AG10803 (cell line): ENCODE measurements around the gene PDGFD.

Source experiments
- DNase-seq: peaks from one replicate; pipeline ENCODE4 v3.0.0; 2010; ENCODE audit warnings: low read depth
- H3K4me3 ChIP-seq: 2 replicates; pipeline ENCODE4 v1.5.1; 2011; ENCODE audit warnings: mild to moderate bottlenecking, low read length, control low read depth
- TF ChIP-seq, protein P1 (sequence below): conservative IDR thresholded peaks from 2 replicates; pipeline ENCODE4 v1.5.1; 2011; ENCODE audit warnings: mild to moderate bottlenecking, low read length, control low read depth, inconsistent platforms

The PDGFD gene

DNA sequence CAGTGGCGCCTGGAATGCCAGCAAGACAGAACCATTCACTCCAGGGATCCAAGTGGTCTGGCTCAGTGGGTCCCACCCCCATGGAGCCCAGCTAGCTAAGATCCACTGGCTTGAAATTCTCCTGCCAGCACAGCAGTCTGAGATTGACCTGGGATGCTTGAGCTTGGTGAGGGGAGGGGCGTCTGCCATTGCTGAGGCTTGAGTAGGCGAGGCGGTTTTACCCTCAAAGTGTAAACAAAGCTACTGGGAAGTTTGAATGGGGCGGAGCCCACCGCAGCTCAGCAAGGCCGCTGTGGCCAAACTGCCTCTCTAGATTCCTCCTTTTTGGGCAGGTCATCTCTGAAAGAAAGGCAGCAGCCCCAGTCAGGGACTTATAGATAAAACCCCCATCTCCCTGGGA, 253.2 kb downstream of the PDGFD start:
- H3K4me3 ChIP-seq, result no peak overlapping the region
- DNase-seq, result no peak
- TF ChIP-seq, protein P1, sequence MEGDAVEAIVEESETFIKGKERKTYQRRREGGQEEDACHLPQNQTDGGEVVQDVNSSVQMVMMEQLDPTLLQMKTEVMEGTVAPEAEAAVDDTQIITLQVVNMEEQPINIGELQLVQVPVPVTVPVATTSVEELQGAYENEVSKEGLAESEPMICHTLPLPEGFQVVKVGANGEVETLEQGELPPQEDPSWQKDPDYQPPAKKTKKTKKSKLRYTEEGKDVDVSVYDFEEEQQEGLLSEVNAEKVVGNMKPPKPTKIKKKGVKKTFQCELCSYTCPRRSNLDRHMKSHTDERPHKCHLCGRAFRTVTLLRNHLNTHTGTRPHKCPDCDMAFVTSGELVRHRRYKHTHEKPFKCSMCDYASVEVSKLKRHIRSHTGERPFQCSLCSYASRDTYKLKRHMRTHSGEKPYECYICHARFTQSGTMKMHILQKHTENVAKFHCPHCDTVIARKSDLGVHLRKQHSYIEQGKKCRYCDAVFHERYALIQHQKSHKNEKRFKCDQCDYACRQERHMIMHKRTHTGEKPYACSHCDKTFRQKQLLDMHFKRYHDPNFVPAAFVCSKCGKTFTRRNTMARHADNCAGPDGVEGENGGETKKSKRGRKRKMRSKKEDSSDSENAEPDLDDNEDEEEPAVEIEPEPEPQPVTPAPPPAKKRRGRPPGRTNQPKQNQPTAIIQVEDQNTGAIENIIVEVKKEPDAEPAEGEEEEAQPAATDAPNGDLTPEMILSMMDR, result no peak

DNA sequence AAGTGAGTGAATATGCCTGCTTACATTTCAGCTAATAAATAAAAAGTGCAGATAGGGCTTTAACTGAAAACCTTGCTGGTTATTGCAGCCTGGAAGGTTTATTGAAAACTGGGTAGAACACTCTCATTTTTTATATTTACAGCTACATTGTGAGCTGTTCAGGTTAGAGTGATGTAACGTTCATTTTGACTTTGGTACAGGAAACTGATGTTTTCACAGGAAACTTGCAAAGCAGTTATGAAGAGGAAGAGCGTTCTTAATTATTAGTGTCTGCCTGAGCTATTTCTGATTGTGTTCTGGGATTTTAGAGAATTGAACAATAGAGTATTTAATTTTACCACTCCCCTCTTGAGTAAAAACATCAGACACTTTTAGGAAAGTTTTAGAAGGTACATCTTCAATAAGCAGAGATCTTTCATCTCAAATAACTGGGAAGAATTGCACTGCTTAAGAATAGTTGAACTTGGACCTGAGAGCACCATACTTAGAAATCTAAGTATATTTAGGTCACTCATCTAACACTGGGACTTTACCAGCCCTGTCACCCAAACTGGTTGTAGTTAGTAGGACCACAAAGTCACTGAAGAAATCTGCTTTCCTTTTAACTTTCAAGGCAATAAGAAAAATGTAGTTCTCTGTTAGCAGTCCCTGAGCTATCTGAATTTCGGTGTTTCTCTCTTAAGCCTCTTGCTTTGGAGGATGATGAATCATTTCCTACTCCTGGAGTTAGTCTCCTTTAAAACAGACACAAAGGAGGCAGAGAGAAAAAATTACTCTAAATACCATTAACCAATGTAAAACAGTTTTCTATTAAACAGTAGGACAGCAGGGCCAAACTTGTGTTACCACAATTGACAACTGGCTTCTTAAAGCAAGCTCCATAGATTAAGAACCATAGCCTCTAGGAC, 256.1 kb downstream of the PDGFD start:
- no peak overlapping the region for H3K4me3 ChIP-seq
- TF ChIP-seq, protein P1, result no peak
- peak; percentile 32 for DNase-seq

DNA sequence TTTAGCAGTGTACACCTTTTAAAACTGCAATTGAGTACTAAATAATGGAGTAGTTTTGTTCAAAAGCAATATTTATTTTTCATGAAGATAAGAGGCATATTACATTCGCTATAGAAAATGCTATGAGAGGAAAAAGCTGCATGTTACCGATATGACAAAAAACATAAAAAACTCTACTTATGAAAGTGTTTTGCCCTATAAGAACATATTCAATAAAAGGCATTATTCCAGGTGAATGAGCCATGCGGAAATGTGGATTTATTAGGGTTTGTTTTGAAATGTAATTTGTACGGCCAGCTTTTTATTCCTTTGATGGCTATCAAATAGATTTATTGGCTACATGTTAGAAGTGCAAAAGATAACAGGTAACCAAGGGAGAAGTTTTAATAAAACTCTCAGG, 256.8 kb downstream of the PDGFD start:
- DNase-seq, result no peak
- no peak overlapping the region for H3K4me3 ChIP-seq
- TF ChIP-seq, protein P1, result no peak

DNA sequence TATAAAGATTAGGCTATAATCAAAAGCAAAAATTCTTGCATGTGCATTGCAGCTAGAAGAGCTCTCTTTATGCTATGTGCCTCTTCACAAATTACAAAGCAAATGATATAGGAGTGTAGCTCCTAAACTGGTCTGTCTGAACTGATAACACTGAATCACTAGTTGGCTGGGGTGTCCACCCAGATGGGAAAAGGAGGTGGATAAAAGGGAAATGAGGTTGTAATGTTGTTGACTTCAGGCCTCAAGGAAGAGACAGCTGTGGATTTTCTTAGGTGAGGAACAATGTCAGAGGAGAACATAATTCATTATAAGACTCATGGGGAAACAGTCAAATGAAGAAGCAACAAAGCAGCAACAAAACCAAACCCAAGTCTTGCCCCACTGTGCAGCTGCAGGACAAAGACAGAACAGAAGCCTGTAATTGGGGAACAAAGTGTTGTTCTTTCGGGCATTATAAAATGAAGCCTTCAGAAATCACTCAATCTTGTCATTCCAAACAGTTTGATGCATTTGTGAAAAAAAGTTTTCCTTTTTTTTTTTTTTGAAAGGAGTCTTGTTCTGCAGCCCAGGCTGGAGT, 257.6 kb downstream of the PDGFD start:
- TF ChIP-seq, protein P1, result no peak
- DNase-seq, result no peak
- H3K4me3 ChIP-seq, result no peak overlapping the region

DNA sequence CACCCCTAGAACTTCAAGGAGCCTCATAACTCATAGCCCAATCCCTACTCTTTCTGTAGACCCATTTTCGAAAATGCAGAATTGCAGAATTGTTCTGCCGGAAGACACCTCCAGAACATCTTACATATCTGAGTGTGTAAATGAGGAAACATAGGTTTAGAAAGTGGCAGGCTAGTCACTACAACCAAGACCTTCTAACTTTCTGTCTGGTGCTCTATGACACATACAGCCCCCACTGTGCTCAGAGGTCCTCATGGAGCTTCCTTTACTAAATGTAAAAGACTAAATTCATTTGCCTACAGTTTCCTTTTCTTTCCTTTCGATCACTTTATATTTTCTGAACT, 259.7 kb downstream of the PDGFD start:
- DNase-seq, result no peak
- TF ChIP-seq, protein P1, result no peak
- no peak overlapping the region for H3K4me3 ChIP-seq

DNA sequence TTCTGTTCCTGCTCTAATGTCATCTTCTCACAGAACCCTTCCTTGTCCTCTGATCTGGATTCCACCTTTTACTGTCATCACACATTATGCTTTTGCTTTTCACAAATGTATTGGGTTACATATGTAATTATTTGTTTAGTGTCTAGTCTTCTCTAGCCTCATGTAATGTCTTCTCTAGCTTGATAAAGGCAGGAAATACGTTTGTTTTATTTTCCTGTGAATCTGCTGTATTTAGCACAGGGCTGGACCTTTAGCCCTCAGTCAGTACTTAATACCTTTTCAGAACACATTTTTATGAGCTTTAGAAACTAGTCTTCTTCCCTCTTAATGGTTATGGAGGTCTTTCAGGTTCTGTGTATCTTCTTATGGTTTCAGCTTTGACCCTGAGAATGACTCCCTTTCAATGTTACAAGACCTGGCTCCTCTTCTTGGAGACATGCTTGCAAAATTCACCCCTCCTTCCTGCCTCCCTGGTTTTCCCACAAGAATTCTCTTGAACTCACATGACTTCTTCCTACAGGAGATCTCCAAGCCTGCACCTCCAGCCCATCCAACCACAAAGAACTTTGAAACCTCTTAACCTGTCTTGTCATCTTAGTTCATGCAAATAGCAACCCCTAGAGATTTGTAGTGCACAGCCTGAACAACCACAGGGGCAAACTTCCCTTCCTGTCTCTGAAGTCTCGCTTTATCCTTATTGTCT, 260.2 kb downstream of the PDGFD start:
- DNase-seq, result no peak
- no peak overlapping the region for H3K4me3 ChIP-seq
- TF ChIP-seq, protein P1, result no peak
